Ovary (tissue), 9 donors: Measurements from ENCODE around the gene CCDC33. TPM values are rescaled to one million over a fixed set of nuclear protein-coding genes. Genes with fewer than 3 reads are reported as not detected.

Experiments
- DNase-seq, 5 donors: peaks; one replicate each; pipeline ENCODE4 v3.0.0-alpha.2; 2019 to 2020
- H3K27ac ChIP-seq, 2 donors: fragments of 200-600 bp; one replicate each; pipeline versions ENCODE4 v1.5.1 to v1.8.0; 2019 to 2022
- H3K27me3 ChIP-seq: fragments of 200-600 bp; one replicate; pipeline ENCODE4 v1.8.0; 2022
- H3K36me3 ChIP-seq: fragments of 200-600 bp; sonication (generic); one replicate; pipeline ENCODE4 v1.5.1; 2019
- H3K4me1 ChIP-seq: one replicate; pipeline ENCODE4 v1.8.1; 2013; ENCODE audit warnings: mild to moderate bottlenecking, moderate library complexity; ENCODE audit not compliant: insufficient read depth
- H3K4me3 ChIP-seq: fragments of 200-600 bp; sonication (generic); one replicate; pipeline ENCODE4 v1.5.1; 2017
- H3K9me3 ChIP-seq, 2 donors: fragments of 200-600 bp in 1 of 2; sonication (generic) in 1 of 2; one replicate each; pipeline versions ENCODE4 v1.5.1 to v1.8.1; 2013 to 2019; ENCODE audit warnings: mild to moderate bottlenecking in 1 of 2, moderate library complexity in 1 of 2
- EP300 ChIP-seq: sonication (generic); formaldehyde crosslinking; IDR thresholded peaks from one replicate; pipeline ENCODE4 v1.6.1; 2017; ENCODE audit warnings: antibody characterized with exemption
- POLR2A ChIP-seq: fragments of 450-650 bp; IDR thresholded peaks from one replicate; pipeline ENCODE4 v1.6.1; 2017; ENCODE audit warnings: antibody characterized with exemption, mild to moderate bottlenecking, moderate library complexity
- WGBS, 3 donors: extraction: QIAGEN DNeasy Blood & Tissue Kit in 1 of 3; methylation state at CpG; one replicate each; pipeline versions ENCODE4 v1.1.5 to v1.1.7; 2013 to 2017; 5-methylcytosine and 5-hydroxymethylcytosine counted together
- intact Hi-C, 4 donors: fragments of 100-400 bp; cut with DNase I; formaldehyde crosslinking; loops; one replicate each; pipeline versions ENCODE4 v1.11.0 to v1.15.1; 2022 to 2023
- polyA plus RNA-seq, 2 donors: library from polyadenylated mRNA; stranded (reverse); fragments of 200-250 nt in 1 of 2; fragments of 350-450 nt in 1 of 2; fragmentation: Illumina TruSeq in 1 of 2; extraction: RNeasy Lipid Tissue Mini Kit (QIAGEN cat#74804) in 1 of 2; gene quantifications; one replicate each; pipeline ENCODE4 v1.2.3, GENCODE V29; 2013 to 2014
- total RNA-seq, 7 donors: library from RNA; depleted of rRNA in 2 of 7; stranded (reverse); fragments of >200 nt in 2 of 7; fragmentation: NEBNext Ultra II Directional in 3 of 7; extraction: Animal tissue kit (Norgen Biotek cat#: 25700) in 3 of 7; gene quantifications; one replicate each; pipeline versions ENCODE4 v1.1.0 to v1.2.4, GENCODE V29; 2016 to 2023
- TF ChIP-seq, protein P1 (sequence below), 3 donors: fragments of 450-650 bp in 2 of 3; fragments of 200-600 bp in 1 of 3; IDR thresholded peaks; one replicate each; pipeline versions ENCODE4 v1.5.1 to v1.8.0; 2016 to 2022; ENCODE audit warnings: antibody characterized with exemption in 3 of 3, mild to moderate bottlenecking in 1 of 3
- donor health status: DM: no; HTN: no; CAD: no; lungs with moderate emphysema.
- donor health status: DM: no; HTN: no; CAD: no.
- donor health status: Bipolar disorder and iron deficiency.
- donor health status: DM: yes; HTN: yes; CAD: no.
- donor health status: DM: no; HTN: no; CAD: no.
- donor health status: DM: yes; HTN: yes; CAD: no.

Gene CCDC33
- total and polyA plus RNA-seq, 9 donors = 0.10 to 24.7 (median 1.9) TPM; not detected in 3

DNA sequence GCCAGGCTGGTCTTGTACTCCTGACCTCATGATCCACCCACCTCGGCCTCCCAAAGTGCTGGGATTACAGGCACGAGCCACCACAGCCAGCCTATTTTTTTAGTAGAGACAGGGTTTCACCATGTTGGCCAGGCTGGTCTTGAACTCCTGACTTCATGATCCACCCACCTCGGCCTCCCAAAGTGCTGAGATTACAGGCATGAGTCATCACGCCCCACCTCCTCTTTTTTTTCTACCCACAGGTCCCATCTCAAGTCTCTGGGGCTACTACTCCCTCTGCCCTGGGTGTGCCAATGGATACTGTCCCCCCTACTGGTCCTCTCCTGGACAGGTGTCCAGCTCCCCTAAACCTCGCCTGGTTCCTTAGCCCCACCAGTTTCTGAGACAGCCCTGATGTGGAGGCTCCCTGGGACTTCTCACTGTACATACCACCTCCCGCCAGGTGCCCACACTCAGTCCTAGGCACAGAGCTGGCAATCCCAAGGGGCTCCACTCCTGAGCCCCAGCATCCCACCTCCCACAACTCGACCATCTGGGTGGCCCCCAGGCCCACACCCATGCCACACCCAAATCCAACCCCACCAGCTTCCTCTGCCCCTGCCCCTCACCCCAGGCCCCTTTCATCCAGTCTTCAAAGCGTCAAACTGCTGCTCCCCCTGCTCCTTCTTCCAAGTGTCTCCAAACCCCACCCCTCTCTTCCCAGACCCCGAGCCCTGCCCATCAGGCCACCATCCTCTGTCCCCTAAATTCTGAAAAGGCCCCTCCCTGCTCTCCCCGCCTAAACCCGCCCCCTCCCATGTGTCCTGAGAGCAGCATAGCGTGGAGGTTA is 144.4 kb downstream of the CCDC33 start:
- DNase-seq = no peak
- no peak overlapping the region for H3K27ac ChIP-seq
- 67 to 71% (median 67%) methylated on average over 12 of the region's 12 CpGs for WGBS, 3 donors
- H3K36me3 ChIP-seq = no peaks in the 10 kb centered on the region
- H3K9me3 ChIP-seq = no peaks in the 10 kb centered on the region
- TF ChIP-seq EP300 = no peak
- TF ChIP-seq, protein P1, sequence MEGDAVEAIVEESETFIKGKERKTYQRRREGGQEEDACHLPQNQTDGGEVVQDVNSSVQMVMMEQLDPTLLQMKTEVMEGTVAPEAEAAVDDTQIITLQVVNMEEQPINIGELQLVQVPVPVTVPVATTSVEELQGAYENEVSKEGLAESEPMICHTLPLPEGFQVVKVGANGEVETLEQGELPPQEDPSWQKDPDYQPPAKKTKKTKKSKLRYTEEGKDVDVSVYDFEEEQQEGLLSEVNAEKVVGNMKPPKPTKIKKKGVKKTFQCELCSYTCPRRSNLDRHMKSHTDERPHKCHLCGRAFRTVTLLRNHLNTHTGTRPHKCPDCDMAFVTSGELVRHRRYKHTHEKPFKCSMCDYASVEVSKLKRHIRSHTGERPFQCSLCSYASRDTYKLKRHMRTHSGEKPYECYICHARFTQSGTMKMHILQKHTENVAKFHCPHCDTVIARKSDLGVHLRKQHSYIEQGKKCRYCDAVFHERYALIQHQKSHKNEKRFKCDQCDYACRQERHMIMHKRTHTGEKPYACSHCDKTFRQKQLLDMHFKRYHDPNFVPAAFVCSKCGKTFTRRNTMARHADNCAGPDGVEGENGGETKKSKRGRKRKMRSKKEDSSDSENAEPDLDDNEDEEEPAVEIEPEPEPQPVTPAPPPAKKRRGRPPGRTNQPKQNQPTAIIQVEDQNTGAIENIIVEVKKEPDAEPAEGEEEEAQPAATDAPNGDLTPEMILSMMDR (IDR thresholded peaks at IDR 0.05) = no peak
- no peak for TF ChIP-seq POLR2A
- H3K4me3 ChIP-seq = no peak overlapping the region
- intact Hi-C loops = loop anchor here in 2 of 4 donors (5.0 to 10.0 kb wide), 3 partner anchors 244 to 572 kb away; no protein-coding TSS in a partner anchor
- H3K4me1 ChIP-seq = no peaks in the 10 kb centered on the region
- no peaks in the 10 kb centered on the region for H3K27me3 ChIP-seq

DNA sequence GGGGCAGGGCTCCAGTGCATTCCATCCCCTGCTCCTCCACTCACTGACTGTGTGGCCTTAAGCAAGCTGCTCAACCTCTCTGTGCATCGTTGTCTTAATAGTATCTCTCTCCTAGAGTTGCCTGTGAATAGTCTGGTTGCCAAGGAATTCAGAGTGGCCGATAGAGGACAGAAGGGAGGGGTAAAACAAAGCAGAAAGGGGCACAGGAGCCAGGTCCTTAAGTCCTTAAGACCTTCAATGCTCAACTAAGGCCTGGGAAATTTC is 145.0 kb downstream of the CCDC33 start:
- no peaks in the 10 kb centered on the region for H3K27me3 ChIP-seq
- H3K27ac ChIP-seq = no peak overlapping the region
- TF ChIP-seq EP300 (no peak), POLR2A (no peak)
- TF ChIP-seq, protein P1 (IDR thresholded peaks at IDR 0.05) = no peak
- H3K4me3 ChIP-seq = no peak overlapping the region
- no peaks in the 10 kb centered on the region for H3K36me3 ChIP-seq
- no peaks in the 10 kb centered on the region for H3K9me3 ChIP-seq
- WGBS, 3 donors = 70 to 80% (median 78%) methylated on average over 2 of the region's 2 CpGs
- DNase-seq = no peak
- intact Hi-C loops = loop anchor here in 2 of 4 donors (5.0 to 10.0 kb wide), 3 partner anchors 244 to 571 kb away; no protein-coding TSS in a partner anchor
- no peaks in the 10 kb centered on the region for H3K4me1 ChIP-seq

DNA sequence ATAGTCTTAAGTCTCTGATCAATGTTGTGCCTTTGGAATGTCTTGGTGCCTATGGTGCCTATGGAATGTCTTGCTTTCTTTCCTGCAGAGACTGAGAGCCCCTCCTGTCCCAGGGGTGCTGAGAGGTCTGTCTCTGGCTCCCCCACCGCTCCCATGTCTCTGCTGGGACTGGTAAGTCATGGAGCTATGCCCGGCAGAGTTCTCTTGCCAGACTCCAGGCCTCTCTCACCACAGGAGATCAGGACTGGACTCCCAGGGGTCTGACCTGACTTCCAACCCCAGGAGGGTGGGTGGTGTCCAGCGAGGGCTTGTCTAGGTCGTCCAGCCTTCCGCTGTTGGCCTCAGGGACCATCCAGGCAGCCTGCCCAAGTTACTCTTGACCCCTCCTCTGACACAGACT is 145.4 kb downstream of the CCDC33 start:
- DNase-seq = no peak
- Histone ChIP-seq H3K36me3 (no peaks in the 10 kb centered on the region), H3K9me3 (no peaks in the 10 kb centered on the region), H3K4me3 (no peak overlapping the region), H3K27ac (no peak overlapping the region), H3K4me1 (no peaks in the 10 kb centered on the region), H3K27me3 (no peaks in the 10 kb centered on the region)
- intact Hi-C loops = loop anchor here in 2 of 4 donors (5.0 to 10.0 kb wide), 3 partner anchors 243 to 571 kb away; no protein-coding TSS in a partner anchor
- no peak for TF ChIP-seq POLR2A
- TF ChIP-seq, protein P1 (IDR thresholded peaks at IDR 0.05) = no peak
- TF ChIP-seq EP300 = no peak
- WGBS, 3 donors = 50 to 69% (median 62%) methylated on average over 4 to 5 of the region's 5 CpGs

DNA sequence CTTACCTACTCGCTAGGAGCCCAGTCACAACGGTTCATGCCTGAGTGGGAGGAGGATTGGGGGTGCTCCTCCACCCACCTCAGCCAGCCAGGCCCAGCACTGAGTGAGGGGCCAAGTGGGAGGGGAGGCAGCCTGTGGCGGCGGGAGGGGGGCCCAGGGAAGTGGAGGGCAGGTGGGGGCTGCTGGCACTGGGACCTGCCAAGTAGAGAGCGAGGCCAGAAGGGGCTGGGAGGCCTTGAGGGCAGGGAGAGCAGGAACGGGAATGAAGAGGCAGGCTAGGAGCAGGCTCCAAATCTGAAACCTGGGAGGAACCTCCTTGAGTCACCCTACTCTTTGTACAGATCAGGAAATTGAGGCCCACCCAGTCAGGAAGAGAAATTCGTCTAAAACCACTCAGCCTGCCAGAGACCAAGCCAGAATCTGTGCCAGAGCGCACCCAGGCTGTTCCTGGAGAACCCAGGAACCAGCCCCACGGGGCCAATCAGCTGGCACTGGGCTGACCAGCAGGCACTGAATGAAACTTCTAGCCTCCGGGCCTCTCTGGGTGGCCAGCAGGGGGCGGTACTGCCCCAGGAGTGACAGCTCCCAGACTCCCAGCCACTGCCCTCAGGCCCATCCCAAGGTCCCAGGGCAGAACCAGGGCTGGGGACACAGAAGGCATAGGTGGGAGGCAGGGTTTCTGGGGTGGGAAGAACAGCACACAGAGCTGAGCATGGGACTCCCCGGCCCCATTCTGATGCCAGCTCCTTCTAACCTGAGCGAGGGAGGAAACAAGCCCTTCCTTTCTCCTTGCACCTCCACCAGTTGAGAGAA is 146.1 kb downstream of the CCDC33 start:
- Histone ChIP-seq H3K27ac (no peak overlapping the region), H3K9me3 (no peaks in the 10 kb centered on the region), H3K27me3 (no peaks in the 10 kb centered on the region), H3K36me3 (no peaks in the 10 kb centered on the region), H3K4me1 (no peaks in the 10 kb centered on the region), H3K4me3 (no peak overlapping the region)
- intact Hi-C loops = loop anchor here (1.0 to 10.0 kb wide), 6 partner anchors 53 to 570 kb away; no protein-coding TSS in a partner anchor
- 33 to 36% (median 33%) methylated on average over 13 of the region's 13 CpGs for WGBS, 3 donors
- DNase-seq = peak; percentile 82 to 93 (median 90)
- TF ChIP-seq EP300 (no peak), POLR2A (peak; percentile 22)
- TF ChIP-seq, protein P1 (IDR thresholded peaks at IDR 0.05) = peak; percentile 86 to 96 (median 96)
